Suppressor macrophage (primary cell): ENCODE results near the gene NOD2.
A peak's percentile ranks its signal among the peaks of the same experiment; 100 is the strongest.

Experiments
- DNase-seq, 4 experiments: peaks; one replicate each; pipeline ENCODE4 v3.0.0-alpha.2; 2020 to 2022

The NOD2 gene

DNA sequence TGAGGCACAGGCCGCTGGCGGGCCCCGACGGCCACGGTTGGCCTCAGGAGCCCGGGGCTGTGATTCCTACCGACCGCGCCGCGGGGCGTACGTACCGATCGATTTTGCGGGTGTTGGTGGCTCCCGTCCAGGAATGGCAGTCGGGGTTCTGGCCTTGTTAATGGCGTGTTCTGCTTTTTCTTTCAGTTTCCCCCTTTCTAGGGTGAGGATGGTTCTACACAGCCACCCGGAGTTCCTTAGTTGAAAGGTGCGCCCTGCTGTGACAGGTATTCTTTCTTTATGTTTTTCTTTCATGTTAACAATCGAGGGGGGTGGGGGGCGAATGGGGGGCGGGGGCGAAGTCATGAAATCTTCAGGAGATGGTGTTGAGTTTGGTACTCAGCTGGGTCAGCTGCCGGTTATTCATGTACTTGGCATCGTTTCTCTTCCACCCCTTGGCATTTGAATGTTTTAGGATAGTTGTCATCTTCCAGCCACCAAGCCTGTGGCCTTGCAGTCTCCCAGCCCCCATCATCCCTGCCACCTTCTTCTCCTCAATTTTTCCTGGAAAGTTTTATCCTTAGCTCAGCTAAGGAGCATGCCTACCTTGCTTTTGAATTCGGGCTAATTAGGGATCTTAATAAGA, 49.3 kb downstream of the NOD2 start:
- peak; percentile 43 to 66 (median 60) for DNase-seq

DNA sequence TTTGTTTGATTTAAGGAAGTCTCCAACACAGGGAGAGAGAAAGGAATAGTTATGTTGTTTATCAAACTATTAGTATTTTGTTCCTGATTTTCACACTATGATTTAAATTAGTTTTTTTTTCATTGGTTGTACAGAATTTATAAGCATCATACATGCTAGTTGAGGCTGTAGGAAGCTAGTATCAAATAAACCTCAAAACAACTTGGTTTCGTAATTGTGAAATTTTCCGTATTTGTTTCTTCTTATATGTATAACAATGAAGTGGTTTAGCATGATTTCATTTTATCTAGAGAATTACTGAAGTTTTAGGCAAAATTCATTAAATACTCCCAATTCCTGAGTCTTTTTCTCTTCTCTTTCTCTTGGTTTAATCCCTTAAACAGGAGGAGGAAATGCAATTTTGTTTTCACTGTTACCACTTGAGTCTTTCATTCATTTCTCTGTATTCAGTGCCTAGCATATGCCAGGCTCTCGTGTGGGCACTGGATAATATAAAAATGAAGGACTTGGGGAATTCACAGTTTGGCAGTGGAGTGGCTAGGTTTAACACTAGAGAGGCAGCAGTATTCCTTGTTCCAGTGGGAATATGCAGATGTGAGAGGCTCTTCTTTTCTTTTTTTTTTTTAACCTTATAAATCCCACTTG, 50.3 kb downstream of the NOD2 start:
- DNase-seq: no peak

DNA sequence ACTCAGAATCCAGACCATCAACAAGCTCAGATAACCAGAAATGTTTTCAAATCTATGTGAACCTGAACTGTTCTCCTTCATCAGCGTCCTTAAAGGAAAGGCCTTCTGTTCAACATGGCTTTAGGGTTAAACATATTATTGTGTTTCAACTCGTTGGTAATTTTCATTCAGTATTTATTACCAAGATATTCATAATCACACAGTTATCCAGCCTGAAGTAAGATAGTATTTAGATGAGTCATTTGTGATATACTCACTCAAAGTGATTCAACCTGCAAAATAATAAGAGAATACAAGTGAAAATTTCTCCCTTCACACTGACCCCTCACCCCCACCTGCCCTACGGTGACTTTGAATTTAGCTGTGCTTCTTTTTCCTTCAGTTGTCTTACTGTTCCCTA, 51.5 kb downstream of the NOD2 start:
- DNase-seq: no peak

DNA sequence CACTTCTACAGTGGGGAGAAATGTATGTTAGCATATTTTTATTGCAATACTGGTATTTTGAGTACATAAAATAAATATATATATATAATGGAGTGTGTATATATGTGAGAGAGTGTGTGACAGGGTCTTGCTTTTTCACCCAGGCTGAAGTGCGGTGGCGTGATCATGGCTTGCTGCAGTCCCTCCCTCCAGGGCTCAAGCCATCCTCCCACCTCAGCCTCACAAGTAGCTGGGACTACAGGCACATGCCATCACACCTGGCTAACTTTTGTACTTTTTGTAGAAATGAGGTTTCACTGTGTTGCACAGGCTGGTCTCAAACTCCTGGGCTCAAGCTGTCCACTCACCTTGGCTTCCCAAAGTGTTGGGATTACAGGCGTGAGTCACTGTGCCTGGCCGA, 52.5 kb downstream of the NOD2 start:
- no peak for DNase-seq

DNA sequence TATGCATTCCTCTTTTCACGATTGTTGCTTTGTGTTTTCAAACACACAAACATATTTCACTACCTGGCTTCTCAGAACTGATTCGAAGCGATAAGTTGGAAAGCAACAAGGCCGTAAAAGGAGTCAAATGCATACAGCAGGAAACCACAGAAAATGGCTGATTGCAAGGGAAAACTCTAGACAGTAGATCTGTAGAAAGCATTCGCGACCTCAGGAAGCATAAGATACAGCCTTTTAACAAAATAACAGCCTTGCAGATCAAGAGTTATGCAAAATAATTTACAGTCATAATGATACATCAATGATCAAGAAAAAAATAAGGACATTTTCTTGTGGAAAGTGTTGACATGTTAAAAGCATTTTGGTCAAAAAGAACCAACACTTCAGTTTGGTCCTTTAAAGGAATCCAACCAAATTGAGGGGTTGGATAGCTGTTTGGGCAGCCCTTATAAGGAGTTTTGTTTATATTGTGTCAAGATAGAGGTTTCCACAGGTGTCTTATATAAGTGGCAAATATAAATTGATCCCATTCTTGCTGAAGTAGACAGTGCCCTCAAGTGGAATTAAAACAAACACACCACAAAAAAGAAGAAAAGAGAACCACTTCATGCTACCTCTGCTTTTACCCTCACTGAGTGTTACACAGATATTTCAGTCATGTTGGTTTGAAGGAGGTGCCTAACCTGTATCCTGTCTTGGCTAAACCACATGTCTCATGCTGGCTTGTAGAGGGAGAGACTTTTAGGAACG, 54.0 kb downstream of the NOD2 start:
- peak in 2 of 4 experiments; percentile 58 to 64 for DNase-seq

DNA sequence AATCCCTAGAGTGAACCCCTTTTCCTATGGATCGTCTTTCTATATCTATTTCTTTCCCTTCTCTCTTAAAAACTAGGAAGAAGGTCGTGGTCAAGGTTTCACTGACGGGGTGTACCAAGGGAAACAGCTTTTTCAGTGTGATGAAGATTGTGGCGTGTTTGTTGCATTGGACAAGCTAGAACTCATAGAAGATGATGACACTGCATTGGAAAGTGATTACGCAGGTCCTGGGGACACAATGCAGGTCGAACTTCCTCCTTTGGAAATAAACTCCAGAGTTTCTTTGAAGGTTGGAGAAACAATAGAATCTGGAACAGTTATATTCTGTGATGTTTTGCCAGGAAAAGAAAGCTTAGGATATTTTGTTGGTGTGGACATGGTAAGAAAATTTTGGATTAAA, 58.1 kb downstream of the NOD2 start:
- DNase-seq: peak in 1 of 4 experiments; percentile 23

DNA sequence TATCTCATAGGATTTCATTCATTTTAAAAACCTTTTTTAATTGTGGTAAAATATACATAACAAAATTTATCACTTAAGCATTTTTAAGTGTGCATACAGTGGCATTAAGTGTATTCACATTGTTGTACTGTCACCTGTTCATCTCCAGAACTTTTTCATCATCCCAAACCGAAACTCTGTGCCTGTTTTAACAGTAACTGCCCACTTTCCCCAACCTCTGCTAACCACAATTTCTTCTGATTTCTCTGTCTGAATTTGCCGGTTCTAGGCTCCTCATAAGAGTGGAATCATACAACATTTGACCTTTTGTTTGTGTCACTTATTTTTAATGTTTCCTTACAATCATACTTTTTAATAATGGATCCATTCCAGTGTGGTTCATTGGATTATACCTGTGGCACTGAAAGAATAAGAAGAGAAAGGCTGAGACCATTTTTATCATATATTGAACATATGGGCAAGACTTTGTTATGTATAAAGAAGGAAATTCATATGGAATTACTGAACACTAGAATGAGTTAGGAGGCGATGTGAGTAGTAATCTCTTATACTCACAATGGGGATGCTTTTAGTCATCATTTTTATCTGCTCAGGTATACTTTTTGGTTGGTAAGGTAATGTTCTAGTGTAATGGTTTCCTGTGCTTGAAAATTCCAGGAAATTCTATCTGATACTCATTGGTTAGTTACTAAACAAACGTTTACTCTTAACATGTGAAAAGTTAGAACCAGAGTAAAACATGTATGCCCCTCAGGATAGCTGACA, 59.2 kb downstream of the NOD2 start:
- no peak for DNase-seq

DNA sequence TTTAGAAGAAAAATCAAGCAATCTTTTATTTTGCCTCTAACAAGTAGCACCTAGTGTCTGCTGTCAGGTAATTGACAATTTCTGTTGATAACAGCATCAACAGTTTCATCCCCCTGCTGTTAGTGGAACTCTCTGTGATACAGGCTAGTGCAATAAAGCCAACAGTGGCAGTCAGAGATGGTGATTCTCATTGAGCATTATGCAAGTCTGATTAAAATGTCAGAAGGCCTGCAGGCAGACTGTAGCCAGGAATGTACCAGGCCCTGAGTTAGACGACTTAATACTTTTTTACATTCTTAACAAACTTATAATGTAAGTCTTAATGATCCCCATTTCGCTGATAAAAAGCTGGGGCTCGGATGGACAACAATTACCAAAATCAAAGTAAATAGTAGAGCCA, 63.1 kb downstream of the NOD2 start:
- DNase-seq: no peak

DNA sequence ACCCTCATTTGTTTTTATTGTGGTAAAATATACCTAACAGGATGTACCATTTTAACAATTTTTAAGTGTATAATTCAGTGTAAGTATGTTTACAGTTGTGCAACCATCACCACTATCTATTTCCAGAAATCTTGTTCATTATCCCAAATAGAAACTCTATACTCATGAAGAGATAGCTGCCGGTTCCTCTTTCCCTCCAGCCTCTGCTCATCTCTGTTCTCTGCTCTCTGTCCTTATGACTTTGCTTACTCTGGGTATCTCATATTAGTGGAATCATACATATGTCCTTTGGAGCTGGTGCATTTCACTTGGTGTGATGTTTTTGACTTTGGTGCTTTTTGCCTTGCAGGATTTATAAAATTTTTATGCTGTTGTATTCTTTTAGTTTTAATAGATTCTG, 67.9 kb downstream of the NOD2 start:
- peak; percentile 8 to 44 (median 26) for DNase-seq

DNA sequence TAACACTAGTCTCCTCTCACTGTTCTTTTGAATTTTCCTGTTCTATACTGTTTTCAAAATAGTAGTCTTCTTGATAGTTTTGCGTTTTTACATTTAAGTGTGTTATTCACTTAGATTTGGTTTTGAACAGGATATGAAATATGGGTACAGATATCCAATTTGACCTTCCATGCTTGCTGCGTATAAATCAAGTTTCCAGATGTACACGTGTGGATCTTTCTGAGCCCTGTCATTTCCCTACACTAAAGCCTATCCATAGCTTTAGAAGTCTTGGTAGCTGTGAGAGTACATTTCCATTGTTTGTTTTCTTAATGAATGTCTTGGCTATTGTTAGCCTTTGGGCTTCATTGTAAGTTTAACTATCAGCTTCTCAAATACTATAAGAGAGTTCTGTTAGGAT, 68.8 kb downstream of the NOD2 start:
- DNase-seq: no peak

DNA sequence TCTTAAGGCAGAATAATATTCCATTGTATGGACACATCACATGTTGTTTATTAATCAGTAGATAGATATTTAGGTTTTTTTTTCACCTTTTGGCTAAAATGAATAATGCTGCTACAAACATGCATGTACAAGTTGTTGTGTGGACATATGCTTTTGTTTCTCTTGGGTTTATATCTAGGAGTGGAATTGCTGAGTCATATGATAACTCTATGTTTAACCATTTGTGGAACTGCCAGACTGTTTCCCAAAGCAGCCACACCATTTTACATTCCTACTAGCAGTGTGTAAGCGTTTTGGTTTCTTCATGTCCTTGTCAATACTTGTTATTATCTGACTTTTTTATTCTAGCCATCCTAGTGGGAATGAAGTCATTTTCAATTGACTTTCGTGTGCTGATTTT, 69.8 kb downstream of the NOD2 start:
- no peak for DNase-seq

DNA sequence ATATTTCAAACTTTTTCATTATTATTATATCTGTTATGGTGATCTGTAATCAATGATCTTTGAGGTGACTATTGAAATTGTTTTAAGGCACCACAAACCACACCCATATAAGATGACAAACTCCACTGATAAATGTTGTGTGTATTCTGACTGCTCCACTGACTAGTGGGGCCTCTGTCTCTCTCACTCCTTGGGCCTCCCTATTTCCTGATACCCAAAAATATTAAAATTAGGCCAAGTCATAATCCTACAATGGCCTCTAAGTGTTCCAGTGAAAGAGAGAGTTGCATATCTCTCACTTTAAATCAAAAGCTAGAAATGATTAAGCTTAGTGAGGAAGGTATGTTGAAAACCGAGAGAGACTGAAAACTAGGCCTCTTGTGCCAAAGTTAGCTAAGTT, 71.9 kb downstream of the NOD2 start:
- DNase-seq: no peak

DNA sequence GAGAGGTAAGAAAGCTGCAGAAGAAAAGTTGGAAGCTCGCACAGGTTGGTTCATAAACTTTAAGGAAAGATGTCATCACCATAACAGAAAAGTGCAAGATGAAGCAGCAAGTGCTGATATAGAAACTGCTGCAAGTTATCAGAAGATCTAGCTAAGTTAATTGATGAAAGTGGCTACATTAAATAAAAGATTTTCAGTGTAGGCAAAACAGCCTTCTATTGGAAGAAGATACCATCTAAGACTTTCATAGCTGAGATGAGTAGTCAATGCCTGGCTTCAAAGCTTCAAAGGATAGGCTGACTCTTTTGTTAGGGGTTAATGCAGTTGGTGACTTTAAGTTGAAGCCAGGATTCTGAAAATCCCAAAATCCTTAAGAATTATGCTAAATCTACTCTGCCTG, 72.5 kb downstream of the NOD2 start:
- DNase-seq: no peak

DNA sequence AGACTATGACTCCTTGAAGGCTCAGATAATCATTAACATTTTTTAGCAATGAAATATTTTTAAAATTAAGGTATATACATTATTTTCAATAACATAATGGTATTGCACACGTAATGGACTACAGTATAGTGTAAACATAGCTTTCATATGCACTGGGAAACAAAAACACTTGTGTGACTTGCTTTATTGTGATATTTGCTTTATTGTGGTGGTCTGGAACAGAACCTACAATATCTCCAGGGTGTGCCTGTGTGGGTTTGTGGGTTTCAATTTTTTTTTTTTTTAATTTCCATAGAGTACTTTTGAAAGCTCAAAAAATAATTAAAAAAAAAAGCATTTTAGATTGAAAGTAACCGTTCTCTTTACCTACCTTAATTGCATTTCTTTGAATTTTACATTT, 73.8 kb downstream of the NOD2 start:
- no peak for DNase-seq

DNA sequence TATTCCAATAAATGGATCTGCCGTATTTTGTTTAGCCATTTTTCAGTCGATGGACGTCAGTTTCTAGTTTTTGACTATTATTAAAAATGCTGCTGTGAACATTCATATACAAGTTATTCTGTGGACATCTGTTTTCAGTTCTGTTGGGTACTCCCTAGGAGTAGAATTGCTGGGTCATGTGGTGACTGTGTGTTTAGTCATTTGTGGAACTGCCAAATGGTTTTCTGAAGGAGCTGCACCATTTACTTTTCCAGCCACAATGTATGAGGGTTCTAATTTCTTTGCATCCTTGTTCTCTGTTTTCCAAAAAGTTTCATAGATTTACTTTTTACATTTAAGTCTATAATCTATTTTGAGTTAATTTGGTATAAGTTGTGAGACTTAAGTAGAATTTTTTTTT, 78.0 kb downstream of the NOD2 start:
- DNase-seq: no peak

DNA sequence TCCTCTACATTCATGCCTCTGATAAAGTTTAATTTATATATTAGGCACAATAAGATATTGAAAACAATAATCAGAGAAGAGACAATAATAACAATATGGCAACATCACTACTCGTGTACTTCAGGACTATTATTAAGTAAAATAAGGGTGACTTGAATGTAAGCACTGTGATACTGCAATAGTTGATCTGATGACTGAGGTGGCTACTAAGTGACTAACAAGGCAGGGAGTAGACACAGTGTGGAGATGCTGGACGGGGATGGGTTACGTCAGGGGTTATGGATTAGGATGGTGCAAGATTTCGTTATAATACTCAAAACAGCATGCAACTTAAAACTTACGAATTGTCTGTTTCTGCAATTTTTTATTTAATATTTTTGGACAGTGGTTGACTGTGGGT, 81.0 kb downstream of the NOD2 start:
- no peak for DNase-seq

DNA sequence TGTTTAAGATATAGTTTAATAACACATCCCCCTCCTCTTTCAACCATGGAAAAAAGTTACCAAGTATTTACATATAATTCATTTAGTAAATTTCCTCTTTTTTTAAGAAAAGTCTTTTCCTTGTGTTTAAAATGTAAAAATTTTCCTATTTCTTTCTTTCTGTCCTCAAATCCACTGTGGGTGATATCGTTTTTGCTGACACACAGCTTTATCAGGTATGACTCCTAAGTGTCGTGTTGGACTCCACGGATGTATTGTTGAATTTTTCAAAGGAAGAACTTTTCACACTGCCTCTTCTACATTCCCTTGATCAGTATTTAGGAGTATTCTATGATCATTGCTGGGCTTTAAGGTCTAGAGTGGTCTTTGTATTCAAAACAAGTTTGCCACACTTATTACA, 81.6 kb downstream of the NOD2 start:
- no peak for DNase-seq

DNA sequence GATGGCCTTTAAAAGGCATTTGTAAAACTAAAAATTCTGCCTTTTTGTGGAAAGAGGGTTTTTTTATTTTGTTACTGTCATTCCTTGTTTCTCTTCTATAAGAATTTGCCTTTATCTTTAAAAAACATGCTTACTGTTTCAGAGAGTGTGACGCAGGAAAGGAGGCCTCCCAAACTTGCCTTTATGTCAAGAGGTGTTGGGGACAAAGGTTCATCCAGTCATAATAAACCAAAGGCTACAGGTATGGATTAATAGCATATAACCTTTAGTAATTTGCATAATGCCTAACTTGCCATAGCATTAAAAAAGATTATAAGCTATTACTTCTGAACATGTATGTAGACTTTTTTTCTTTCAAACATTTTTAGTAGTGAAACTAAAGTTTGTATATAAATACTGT, 82.6 kb downstream of the NOD2 start:
- DNase-seq: no peak

DNA sequence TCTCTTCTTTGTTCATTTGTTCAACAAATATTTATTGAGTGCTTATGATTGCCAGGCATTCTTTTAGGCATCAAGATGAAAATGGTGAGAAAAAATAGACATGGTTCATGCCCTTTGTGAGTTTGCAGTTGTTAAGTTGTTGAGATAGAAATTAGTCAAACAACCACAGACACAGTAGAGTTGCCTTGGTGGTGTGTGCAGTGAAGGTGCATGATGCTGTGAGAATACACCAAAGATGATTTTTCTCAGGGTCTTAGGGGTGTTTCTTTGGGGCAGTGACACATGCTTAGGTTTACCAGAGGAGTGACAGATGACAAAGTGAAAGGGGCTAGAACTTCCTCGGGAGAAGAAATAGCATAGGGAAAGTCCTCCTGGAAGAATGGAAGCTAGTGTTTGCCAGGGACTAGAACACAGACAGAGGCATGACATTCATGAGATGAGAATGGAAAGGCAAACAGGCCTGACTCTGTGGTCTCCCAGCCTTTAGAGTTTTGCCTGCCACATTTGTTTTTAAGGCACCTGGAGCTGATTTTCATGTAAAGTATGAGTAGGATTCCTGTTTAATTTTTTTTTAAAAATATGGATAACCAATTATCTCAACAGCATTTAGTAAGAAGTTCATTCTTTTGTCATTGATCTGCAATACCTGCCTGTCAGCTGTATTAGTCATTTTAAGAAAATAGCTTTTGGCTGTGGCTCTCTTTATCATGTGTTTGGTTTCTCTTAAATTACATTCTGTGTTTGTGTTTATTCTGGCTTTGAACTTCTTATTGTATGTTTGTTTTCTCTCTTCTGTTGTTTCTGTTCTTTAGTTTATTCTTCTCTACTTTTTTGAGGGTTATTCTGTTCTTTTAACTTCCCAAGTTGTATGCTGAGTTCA, 85.1 kb downstream of the NOD2 start:
- DNase-seq: no peak

DNA sequence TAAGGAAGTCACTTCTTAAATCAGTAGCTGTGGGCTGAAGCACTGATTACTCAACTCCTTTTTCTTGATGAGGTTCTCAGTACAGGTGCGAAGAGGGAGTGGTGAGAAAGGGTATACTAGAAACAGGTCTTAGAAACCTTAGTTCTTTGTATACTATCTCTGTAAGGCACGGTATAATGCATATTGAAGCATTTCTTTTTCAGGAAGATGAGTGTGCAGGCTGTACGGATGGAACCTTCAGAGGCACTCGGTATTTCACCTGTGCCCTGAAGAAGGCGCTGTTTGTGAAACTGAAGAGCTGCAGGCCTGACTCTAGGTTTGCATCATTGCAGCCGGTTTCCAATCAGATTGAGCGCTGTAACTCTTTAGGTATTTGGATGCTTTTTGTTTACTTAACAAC, 87.6 kb downstream of the NOD2 start:
- no peak for DNase-seq

DNA sequence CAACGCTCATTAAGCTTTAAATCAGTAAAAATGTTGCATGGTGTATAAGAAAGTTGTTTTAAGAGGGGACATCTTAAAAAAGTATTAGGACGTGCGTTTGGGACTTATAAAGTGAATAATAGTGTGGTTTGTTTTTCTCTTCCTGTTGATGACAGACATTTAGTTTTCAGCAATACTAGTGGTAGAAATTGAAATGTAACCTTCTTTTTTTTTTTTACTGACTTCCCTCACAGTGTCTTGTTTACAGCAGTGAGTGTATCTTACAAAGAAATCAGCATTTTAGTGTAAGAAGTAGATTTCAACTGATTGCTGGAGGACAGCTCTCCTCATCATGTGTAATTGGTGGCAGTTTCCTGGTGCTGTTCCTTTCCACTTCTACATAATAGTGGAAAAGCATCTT, 88.1 kb downstream of the NOD2 start:
- no peak for DNase-seq
